HL-60/S4 treated with retinoic acid at 250 ng/mL for 4 days and 3 days (cell line): ENCODE measurements around the gene TMEM138.
"Not testable (repeated sequence)": the region's sequence is repeated elsewhere in the genome, so short reads cannot be mapped to it uniquely, and the experiment has no call there.

Experiments
- in situ Hi-C: fragments of 300-500 bp; cut with MboI; formaldehyde crosslinking; loops from 2 replicates; pipeline ENCODE4 v1.7.0; 2022; ENCODE audit warnings: low sequenced_read_pairs

TMEM138 gene

DNA sequence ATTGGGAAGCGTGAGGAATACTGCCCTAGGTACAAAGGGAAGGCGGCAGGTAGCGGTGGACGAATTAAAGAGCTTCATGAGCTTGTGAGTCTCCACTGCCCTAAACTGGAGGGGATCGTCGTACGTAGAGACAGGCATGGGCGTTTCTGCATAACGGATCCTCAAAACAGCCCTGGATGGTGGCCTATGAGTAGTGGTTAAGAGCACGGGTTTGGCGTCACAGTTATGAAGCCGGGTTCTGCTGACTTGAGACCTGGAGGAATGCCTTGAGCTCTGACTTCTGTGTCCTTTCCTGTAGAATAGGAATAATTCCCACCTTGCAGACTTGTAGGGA lies 335 bp downstream of the TMEM138 start:
- in situ Hi-C loops: no loop called here

DNA sequence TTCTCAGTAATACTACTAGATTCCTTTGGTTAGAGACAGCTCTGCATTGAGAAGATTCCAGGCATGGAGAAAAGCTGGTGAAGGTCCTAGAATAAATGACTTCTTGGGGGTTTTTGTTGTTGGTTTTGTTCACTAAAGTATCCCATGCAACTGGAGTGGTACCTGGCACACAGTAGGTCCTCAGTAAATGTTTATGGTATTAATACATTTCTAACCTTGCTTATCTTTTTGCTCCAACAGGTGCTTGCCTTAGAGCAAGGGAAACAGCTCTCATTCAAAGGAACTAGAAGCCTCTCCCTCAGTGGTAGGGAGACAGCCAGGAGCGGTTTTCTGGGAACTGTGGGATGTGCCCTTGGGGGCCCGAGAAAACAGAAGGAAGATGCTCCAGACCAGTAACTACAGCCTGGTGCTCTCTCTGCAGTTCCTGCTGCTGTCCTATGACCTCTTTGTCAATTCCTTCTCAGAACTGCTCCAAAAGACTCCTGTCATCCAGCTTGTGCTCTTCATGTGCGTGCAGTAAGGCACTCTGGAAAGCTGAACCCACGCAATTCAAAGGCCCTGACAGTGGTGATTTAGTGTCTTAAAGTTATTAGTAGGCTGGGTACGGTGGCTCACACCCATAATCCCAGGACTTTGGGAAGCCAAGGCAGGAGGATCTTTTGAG lies 2.0 kb downstream of the TMEM138 start:
- in situ Hi-C loops: no loop called here

DNA sequence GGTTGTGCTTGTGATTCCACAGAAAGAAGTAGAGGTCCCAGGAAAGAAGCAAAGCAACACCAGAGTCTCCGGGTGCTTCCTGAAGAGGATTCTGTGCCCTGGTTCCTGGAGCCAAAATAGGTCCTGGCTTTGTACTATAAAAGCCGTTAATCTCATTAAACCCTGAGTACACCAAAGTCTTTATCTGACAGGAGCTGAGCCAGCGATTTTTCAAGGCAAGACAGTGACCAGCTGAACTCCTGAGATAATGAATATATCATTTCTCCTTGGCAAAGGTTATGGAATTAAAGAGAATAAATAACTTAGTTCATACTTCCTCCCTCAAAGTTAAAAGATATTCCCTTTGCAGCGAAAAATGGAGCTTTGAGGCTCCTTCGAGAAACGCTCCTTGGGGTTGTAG lies 5.2 kb downstream of the TMEM138 start:
- in situ Hi-C loops: no loop called here

DNA sequence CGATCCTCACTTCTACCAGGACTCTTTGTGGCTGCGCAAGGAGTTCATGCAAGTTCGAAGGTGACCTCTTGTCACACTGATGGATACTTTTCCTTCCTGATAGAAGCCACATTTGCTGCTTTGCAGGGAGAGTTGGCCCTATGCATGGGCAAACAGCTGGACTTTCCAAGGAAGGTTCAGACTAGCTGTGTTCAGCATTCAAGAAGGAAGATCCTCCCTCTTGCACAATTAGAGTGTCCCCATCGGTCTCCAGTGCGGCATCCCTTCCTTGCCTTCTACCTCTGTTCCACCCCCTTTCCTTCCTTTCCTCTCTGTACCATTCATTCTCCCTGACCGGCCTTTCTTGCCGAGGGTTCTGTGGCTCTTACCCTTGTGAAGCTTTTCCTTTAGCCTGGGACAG lies 6.5 kb downstream of the TMEM138 start:
- in situ Hi-C loops: no loop called here

DNA sequence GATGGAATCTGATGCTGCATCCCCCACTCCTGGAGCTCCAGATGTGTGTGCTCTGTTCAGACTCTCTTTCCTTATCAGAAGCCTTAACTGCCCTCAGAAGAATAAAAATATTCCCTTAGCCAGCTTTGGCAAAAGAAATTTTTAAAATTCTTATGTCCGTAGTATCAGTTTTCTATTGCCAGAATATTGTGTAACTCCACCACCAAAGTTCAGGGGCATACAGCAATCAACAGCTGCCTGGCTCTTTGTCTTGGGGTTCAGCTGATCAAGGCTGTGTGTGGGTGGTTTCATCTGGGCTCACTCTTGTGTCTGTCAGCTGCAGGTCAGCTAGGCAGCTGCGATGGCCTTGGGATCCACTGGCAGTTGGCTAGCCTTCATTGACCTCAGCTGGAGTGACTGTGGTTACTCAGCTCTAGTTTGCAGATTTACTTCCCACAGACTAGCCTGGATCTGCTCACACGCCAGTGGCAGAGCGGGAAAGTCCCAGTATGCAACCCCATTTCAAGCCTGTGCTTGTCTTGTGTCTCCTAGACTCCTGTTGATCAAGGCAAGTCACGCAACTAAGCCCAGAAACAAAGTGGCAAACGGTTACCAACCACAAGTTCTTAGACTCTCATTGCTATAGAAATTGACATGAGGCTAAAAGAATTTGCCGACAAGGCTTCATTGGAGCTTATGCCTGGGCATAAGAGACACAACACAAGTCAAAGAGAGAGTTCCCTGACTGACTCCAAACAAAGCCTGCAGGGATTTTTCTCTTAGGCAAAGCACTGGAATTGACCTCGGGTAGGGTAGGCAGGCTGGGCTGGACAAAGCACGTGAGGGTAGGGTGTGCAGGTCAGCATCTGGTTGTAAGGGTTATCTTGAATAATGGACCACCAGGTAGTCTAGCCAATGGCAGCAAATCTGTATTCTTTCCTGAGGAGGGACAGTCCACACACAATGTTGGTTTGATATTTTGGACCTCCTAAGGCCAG lies 7.5 kb downstream of the TMEM138 start:
- in situ Hi-C loops: no loop called here

DNA sequence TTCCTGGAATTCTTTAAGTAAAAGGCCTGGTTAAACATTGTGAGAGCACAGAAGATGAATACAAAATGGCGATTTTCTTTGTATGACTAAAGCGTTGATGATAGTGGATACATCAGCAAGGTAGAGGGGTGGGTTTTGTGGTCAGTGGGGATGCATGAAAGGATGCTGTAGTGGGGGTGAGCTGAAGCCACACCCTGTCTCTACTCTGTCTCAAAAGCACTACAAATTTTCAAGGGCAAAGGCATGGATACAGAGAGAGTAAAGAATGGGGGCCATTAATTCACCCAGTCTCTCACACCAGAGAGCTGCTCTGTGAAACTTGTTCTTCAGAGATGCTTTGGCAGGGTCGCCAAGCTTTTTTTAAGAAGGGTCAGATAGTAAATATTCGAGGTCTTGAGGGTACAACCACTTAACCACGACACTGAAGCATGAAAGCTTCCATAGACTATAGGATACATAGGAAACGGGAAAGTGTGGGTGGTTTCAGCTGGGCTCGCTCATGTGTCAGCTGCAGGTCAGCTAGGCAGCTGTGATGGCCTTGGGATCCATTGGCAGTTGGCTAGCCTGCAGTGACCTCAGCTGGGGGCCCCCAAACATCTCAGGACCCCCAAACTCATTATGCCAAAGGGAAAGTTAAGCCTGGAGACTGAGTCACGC lies 8.3 kb downstream of the TMEM138 start:
- in situ Hi-C loops: no loop called here

DNA sequence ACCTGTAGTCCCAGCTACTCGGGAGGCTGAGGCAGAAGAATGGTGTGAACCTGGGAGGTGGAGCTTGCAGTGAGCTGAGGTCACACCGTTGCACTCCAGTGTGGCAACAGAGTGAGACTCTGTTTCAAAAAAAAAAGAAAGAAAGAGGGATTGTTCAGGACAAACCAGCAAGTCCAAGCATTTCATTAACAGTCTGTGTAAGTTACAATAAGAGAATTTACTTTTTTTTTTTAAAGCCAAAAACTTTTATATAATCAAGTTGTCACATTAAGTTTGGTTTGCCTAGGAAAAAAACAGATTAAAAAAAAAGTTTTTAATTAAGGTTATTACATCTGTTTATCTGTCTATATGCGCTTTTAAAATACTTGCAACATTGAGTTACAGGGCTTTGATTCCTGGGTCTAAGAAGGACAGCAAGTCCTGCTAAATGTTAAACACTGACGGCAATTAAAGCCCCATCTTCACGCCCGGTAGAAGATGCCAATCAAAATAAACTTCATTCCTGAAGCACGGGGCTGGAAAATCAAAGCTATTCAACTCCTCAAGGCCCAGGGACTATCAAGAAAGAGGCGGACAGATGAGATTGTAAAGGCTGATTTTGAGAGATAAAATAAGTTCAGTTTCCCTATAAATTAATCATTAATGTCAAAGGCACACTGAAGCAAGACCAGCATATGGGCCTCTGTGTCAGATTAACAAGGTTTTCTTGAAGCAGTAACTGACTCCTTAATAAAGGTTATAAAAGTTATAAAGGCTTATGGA lies 10.7 kb downstream of the TMEM138 start:
- in situ Hi-C loops: no loop called here

DNA sequence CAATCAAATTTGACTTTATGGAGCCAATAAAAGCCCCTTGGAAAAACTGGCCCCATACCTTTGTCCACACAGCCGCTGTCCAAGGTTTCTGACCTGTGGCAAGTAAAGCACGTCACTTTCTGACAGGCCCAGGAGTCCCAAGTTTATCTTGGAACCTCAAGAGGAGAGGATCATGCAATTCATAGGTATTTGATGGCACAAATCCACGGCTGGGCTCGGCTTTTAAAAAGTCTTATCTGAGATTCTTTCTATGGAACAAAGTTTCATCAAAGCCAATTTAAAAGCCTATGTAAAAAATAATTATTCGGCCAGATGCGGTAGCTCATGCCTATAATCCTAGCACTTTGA lies 13.6 kb downstream of the TMEM138 start:
- in situ Hi-C loops: no loop called here

DNA sequence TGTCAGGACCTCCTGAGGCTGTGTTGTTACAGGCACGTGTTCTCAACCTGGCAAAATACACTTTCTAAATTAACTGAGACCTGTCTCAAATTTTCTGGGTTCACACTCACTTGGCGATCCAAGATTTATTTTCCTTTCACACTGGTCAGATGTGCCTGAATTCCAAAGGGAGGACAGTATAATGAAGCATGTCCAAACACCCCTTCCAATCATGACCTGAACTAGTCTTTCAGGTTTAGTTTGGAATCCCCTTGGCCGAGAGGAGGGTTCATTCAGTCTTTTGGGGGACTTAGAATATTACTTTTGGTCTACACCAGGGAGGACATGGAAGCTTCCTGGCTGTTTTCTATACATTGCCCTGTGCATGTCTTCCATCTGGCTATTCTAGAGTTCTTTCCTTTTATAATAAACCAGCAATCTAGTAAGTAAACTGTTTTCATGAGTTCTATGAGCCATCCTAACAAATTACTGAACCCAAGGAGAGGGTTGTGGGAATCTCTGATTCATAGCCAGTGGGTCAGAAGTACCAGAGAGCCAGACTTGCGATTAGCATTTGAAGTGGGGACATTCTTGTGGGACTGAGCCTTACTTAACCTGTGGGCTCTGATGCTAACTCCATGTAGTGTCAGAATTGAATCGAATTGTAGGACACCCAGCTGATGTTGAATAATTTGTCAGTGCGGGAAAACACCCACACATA lies 15.4 kb downstream of the TMEM138 start:
- in situ Hi-C loops: no loop called here

DNA sequence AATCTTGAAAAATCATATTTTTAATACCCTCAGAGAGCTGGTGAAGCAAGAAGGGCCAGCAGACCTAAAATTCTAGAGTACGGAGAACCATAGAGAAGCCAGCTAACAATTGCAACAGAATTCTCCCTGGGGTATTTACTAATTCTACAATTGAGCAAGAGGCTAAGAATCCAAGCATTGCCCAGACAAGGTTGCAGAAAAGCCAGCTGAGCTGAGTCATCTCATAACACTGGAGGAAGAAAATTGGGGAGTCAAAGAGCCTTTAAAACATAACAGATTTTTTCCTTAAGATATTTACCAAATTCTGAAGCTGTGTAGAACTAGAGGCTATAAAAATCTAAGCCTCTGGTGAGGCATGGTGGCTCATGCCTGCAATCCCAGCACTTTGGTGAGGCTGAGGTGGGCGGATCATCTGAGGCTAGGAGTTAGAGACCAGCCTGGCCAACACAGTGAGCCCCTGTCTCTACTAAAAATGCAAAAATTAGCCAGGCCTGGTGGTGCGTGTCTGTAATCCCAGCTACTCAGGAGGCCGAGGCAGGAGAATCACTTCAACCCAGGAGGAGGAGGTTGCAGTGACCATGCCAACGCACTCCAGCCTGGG lies 16.6 kb downstream of the TMEM138 start:
- in situ Hi-C loops: no loop called here

DNA sequence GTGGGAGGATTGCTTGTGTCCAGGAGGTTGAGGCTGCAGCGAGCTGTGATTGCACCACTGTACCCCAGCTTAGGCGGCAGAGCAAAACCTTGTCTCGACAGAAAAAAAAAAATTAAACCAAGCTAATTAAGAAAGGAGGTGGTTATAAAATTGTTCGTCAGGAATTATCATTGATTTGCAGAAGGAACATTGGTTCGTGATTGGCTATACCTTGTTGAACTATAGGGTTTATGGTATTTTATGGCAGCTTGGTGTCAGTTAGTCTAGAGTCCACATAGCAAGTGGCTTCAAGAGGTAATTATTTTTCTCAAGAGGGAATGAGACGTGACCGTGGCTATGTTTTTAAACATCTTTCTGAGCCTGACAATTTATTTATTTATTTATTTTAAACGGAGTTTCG lies 18.7 kb downstream of the TMEM138 start:
- in situ Hi-C loops: no loop called here

DNA sequence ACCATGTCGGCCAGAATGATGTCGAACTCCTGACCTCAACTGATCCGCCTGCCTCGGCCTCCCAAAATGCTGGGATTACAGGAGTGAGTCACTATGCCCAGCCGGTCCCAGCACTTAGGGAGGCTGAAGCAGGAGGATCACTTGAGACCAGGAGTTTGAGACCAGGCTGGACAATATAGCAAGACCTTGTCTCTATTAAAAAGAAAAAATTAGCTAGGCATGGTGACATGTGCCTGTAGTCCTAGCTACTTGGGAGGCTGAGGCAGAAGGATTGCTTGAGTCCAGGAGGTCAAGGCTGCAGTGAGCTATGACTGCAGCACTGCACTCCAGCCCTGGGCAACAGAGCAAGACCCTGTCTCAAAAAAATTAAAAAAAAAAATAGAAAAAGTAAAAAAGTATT lies 21.7 kb downstream of the TMEM138 start:
- in situ Hi-C loops: not testable (repeated sequence)

DNA sequence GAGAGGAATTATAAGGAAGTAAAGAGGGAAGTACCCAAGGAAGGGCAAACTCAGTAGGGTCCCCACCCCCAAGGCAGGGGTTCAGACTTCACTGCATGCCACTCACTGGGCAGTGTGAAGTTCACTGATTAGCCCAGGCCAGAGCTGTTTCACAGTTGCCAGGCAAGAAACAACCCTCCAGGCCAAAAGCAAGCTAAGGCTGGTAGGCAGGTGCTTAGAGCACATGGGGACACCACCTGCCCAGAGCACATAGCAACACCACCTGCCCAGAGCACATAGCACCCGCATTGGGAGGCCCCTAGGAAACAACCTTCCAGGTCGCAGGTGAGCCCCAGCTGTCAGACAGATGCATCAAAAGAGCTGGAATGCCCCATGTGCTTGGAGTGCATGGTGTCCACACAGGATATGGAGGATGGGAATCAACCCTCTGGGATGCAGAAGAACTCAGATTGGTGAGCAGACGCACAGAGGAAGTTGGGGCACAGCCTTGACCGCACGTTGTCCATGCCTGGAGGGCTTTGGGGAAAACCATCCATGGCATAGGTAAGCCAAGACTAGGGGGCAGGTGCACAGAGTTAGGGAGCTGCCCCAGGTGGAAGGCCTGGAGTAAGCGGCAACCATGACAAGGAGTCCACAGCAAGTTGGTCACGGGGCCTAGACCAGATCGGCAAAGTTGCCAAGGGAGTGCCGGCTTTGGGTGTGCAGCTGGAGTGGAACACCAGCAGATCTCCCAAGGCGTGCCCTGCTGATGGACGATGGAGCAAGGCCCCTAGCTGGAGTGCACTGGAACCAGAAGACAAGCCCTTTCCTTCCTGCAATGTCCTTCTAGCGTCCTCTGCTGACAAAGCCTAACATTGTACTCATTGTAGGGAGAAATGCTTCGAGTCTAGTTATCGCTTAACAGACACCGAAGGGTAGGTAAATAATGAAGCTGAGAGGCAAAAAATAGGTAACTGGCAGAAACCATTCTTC lies 22.4 kb downstream of the TMEM138 start:
- in situ Hi-C loops: no loop called here

DNA sequence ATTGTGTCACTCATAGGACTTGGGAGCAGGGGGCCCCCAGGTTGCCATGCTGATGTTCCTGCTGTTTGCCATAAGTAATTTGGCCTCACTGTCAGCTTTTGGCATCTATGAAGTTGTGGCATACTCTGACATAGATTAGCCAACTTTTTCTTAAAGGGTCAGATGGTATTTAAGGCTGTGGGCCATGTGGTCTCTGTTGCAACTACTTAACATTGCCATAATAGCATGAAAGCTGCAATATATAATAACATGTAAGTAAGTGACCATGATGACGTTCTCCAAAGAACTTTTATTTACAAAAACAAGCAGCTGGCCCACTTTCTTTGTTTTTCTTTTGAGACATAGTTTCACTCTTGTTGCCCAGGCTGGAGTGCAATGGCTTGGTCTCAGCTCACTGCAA lies 28.0 kb downstream of the TMEM138 start:
- in situ Hi-C loops: no loop called here

DNA sequence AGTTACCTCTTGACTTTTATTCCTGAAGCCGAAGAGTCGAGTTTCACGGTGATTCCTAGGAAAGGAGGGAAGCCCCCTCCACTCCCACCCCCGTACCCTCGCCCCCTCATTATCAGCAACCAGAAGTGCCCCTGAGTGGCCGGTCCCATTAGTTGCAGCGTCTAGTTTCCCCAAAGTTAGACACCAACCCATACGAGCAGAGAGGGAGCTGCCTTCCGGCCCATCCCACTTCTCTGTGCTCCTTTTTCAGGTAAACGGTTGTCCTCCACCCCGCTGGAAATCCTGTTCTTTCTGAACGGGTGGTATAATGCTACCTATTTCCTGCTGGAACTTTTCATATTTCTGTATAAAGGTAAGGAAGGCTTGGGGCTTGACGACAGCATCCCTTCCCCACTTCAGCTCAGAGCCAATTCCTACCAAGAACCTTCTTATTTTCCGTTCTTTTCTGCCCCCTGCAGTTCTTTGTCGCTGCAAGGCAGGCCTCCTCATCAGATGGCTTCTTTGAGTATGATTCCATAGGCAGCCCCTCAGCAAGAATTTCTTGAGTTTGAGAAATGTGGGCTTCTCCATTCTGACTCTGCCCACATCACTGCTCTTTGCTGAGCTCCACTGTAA lies 30.9 kb downstream of the TMEM138 start:
- in situ Hi-C loops: no loop called here

DNA sequence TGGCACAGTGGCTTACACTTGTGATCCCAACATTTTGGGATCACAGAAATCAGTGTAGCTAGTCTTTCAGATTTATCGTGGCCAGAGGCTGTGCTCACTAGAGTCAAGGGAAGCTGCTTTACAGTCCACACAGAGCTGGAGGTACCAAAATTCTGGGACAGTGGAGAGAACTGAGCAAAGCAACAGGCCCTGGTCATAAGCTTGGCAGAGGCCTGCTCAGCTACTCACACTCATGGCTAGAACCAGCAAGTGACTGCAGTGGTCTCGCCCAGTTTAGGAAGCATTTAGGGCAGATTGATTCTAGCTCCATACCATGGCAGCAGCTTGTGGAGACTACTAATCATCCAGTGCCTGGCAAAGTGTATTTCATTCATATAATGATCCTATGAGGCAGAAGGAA lies 39.0 kb downstream of the TMEM138 start:
- in situ Hi-C loops: no loop called here

DNA sequence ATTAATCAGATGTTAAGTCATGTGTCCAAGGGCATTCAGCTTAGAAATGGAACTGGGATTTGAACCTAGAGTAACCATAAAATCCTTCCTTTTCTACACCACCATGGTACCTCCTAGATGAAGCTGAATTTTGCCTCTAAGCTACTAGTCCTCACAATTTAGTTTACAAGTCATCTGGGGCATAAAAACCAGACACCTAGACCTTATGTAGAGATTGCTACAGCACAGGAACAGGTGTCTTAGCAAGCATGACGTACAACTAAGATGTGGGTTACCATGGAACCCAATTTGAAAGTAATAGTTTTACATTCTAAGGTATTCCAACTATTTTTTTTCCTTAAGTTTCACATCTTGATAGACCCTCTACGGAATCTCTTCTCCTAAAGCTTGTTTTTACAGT lies 39.4 kb downstream of the TMEM138 start:
- in situ Hi-C loops: no loop called here

DNA sequence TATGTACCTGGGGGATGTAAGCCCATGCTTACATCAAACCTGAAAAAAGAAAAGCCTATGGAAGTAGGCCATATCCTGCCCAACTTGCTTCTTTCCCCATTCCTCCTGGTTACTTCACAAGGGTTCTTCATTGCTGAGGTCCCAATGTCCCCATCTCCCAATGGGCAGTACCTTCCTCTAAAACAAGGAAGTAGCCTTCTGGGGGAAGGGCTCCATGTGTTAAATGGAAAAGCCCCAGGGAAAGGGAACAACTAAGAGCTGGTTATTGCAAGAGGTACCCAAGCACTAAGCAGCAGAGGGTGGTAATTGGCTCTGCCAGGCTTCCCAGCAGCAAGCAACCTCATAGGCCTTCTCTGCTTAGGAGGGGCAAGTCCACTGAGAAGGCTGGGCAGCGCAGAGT lies 41.5 kb downstream of the TMEM138 start:
- in situ Hi-C loops: no loop called here

DNA sequence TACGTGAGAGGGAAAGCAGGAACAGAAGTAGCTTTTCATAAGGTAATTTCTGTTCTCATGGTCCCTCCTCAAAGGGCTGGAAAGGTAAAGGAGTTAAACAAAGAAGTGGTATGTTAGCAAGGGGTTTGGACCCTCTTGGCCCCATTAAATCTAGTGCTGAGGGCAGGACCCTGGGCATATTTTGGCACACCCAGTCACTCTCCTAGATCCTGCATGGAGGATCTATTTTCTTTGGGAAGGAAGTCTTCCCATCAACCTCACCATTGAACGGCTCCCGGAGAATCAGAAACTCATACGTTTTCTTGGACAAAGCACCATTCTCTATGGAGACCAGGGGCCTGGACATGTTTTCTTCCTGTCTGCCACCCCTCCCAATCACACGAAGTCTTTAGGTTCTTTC lies 41.9 kb downstream of the TMEM138 start:
- in situ Hi-C loops: no loop called here
